ENCODE results near the gene PDE5A. TPM values are rescaled to one million over a fixed set of nuclear protein-coding genes. Genes with fewer than 3 reads are reported as not detected.
"Not testable (repeated sequence)": the region's sequence is repeated elsewhere in the genome, so short reads cannot be mapped to it uniquely, and the experiment has no call there.

Gene PDE5A
- total RNA-seq, 3 donors from 2014 or later: 7.5 to 49.8 (median 21.6) TPM

DNA sequence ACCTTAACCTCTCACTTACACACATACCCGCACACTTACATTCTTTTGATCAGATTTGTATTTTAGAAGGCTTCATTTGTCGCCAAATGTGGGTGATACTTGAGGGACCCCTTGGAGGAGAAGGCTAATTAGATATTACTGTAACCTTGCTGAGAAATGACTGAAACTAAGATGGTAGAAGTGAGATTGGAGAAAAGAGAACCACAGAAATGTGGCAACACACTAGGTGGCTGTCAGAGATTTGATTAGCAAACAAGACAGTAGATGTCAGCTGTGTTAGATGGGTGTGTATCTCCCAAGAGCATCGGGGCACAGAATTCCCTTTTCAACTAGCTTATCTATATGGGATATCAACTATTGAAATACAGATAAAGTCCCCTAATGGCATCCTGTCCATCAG, 157.3 kb downstream of the PDE5A start:
- H3K27ac ChIP-seq: no peak overlapping the region
- intact Hi-C loops (cut with DNase I; ENCODE audit: low total_unique reads): no loop called here
- TF ChIP-seq POLR2AphosphoS5 (IDR thresholded peaks at IDR 0.05) (no peak), POLR2A (IDR thresholded peaks at IDR 0.05) (no peak)
- TF ChIP-seq, protein P1, sequence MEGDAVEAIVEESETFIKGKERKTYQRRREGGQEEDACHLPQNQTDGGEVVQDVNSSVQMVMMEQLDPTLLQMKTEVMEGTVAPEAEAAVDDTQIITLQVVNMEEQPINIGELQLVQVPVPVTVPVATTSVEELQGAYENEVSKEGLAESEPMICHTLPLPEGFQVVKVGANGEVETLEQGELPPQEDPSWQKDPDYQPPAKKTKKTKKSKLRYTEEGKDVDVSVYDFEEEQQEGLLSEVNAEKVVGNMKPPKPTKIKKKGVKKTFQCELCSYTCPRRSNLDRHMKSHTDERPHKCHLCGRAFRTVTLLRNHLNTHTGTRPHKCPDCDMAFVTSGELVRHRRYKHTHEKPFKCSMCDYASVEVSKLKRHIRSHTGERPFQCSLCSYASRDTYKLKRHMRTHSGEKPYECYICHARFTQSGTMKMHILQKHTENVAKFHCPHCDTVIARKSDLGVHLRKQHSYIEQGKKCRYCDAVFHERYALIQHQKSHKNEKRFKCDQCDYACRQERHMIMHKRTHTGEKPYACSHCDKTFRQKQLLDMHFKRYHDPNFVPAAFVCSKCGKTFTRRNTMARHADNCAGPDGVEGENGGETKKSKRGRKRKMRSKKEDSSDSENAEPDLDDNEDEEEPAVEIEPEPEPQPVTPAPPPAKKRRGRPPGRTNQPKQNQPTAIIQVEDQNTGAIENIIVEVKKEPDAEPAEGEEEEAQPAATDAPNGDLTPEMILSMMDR (IDR thresholded peaks at IDR 0.05): no peak
- H3K4me1 ChIP-seq: no peaks in the 10 kb centered on the region
- H3K36me3 ChIP-seq: no peaks in the 10 kb centered on the region
- no peak overlapping the region for H3K4me3 ChIP-seq
- no peak for DNase-seq (ENCODE audit: low spot score in 2 of 2)
- no peaks in the 10 kb centered on the region for H3K27me3 ChIP-seq
- H3K9me3 ChIP-seq: no peaks in the 10 kb centered on the region

DNA sequence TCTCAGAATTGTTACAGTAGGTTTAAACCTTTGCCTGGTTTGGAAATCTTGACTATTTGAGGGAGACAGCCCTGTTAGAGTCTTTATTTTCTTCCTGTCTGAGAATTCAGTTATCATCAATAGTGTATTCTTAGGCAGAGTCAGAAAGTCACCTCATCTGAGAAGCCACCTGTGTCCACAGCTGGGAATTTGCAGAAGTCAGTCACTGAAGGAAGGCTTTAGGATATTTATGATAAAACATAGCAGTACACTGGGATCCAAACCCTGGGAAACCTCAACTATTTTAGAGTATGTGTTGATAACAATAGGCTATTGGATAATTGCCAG, 157.9 kb downstream of the PDE5A start:
- H3K9me3 ChIP-seq; H3K4me1 ChIP-seq; H3K27me3 ChIP-seq; H3K4me3 ChIP-seq; intact Hi-C loops (cut with DNase I; ENCODE audit: low total_unique reads); H3K27ac ChIP-seq; DNase-seq (ENCODE audit: low spot score in 2 of 2); H3K36me3 ChIP-seq: not testable (repeated sequence)

- intact Hi-C loops (cut with DNase I; ENCODE audit: low total_unique reads): not testable (repeated sequence)
These were observed 158.4 kb downstream of the PDE5A start for GRCh38 chr4:119470021-119470736.

DNA sequence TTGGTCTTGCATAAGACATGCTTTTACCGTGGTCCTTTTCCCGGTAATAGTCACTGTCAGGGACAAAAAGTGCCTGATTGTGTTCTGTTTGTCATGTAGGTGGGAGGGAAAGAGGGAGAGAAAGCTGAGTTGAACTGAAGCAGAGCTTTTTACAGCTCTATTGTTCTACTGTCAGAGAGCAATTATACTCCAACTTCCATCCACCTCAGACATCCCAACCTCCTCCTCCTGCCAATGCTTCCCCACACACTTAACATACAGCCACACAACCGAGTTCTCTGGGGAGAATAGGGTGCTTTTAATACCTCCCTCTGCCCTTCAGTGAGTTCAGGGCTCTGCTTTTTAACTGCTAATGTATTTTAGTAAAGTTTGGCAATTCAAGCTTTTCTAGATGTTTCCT, 159.6 kb downstream of the PDE5A start:
- H3K9me3 ChIP-seq; H3K4me3 ChIP-seq; H3K36me3 ChIP-seq; H3K4me1 ChIP-seq; H3K27me3 ChIP-seq; intact Hi-C loops (cut with DNase I; ENCODE audit: low total_unique reads); H3K27ac ChIP-seq; DNase-seq (ENCODE audit: low spot score in 2 of 2): not testable (repeated sequence)

More at GRCh38 chr4:119470021-119470736, 158.4 kb downstream of the PDE5A start:
- H3K4me3 ChIP-seq; DNase-seq (ENCODE audit: low spot score in 2 of 2); H3K36me3 ChIP-seq; H3K27ac ChIP-seq; H3K4me1 ChIP-seq; H3K27me3 ChIP-seq; H3K9me3 ChIP-seq: not testable (repeated sequence)

- H3K9me3 ChIP-seq; H3K4me3 ChIP-seq; H3K27me3 ChIP-seq; H3K4me1 ChIP-seq; DNase-seq (ENCODE audit: low spot score in 2 of 2); H3K36me3 ChIP-seq; intact Hi-C loops (cut with DNase I; ENCODE audit: low total_unique reads); H3K27ac ChIP-seq: not testable (repeated sequence)
These were observed 165.9 kb downstream of the PDE5A start for GRCh38 chr4:119462733-119463132.

DNA sequence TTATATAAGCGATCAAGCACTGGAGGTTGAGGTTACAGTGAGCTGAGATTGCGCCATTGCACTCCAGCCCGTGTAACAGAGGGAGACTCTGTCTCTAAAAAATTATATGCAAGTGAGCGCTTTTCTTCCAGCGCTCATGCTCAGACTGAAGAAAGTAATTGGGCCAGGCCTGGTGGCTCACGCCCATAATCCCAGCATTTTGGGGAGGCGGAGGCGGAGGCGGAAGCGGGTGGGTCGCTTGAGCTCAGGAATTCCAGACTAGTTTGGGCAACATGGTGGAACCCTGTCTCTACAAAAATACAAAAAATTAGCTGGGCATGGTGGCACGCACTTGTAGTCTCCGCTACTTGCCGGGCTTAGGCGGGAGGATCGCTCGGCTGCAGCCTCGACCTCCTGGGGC, 172.9 kb downstream of the PDE5A start:
- intact Hi-C loops (cut with DNase I; ENCODE audit: low total_unique reads); H3K9me3 ChIP-seq; H3K36me3 ChIP-seq; H3K4me1 ChIP-seq; DNase-seq (ENCODE audit: low spot score in 2 of 2); H3K27me3 ChIP-seq: not testable (repeated sequence)
- Histone ChIP-seq H3K4me3 (peak overlapping the region in 2 of 3 donors; percentile 69 to 82), H3K27ac (peak overlapping the region; percentile 88 to 93)

DNA sequence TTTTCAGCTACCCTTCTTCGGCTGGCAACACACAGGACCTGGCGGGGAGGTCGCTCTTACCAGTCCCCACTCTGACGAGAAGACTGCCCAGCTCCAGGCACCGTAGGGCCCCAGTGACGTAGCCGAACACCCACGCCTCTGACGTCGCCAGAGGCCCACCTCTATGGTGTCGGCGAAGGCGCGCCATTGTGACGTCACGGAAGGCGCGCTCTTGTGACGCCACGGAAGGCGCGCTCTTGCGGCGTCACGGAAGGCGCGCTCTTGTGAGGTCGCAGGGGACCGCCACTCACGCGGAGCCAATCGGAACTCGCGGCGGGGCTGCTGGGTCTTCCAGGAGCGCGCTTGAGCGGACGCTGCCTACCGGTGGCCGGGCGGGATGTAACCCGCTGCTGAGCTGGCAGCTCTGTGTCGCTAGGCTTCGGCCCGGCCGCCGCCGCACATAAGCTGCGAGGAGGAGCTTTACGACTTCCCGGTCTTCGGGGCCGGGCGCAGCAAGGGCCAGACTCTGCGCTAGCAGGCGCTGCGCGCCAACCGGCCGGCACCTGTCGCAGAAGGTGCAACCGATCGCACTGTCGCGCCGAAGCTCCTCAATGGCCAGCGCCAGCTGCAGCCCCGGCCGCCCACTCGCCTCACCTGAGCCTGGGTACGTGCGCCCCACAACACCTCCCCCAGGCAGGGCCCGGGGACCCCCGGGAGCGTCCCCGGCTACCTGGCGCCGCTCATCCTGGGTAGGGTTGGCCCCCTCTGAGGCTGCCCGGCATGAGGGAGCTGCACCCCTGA, 173.9 kb downstream of the PDE5A start:
- intact Hi-C loops (cut with DNase I; ENCODE audit: low total_unique reads); H3K4me1 ChIP-seq; H3K36me3 ChIP-seq; H3K9me3 ChIP-seq; H3K27me3 ChIP-seq: not testable (repeated sequence)
- TF ChIP-seq, protein P1 (IDR thresholded peaks at IDR 0.05): peak in 2 of 3 donors; percentile 13 to 30
- TF ChIP-seq POLR2AphosphoS5 (IDR thresholded peaks at IDR 0.05) (peak; percentile 85 to 98 (median 96)), POLR2A (IDR thresholded peaks at IDR 0.05) (peak; percentile 64)
- peak overlapping the region; percentile 88 to 93 for H3K27ac ChIP-seq
- DNase-seq (ENCODE audit: low spot score in 2 of 2): peak; percentile 92 to 96
- peak overlapping the region; percentile 66 to 82 (median 69) for H3K4me3 ChIP-seq

DNA sequence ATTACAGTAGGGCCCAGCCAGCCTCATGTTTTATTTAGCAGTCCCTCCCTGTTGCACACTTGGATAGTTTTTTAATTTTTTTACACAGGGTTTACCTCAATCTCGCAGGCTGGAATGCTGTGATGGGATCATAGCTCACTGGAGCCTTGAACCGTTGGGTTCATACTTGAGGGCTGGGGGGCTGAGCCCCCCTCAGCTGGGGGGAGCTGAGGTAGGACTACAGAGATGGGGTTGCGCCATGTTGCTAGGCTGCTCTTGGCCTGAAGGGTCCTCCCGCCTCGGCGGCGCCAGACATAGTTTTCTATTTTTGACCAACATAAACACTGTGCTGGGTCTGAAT, 174.5 kb downstream of the PDE5A start:
- H3K27me3 ChIP-seq; H3K4me1 ChIP-seq; intact Hi-C loops (cut with DNase I; ENCODE audit: low total_unique reads); DNase-seq (ENCODE audit: low spot score in 2 of 2); H3K36me3 ChIP-seq; H3K9me3 ChIP-seq: not testable (repeated sequence)
- peak overlapping the region; percentile 88 to 93 for H3K27ac ChIP-seq
- H3K4me3 ChIP-seq: peak overlapping the region; percentile 66 to 82 (median 69)

- H3K36me3 ChIP-seq; H3K27me3 ChIP-seq; intact Hi-C loops (cut with DNase I; ENCODE audit: low total_unique reads); H3K4me1 ChIP-seq; H3K4me3 ChIP-seq; H3K9me3 ChIP-seq; H3K27ac ChIP-seq; DNase-seq (ENCODE audit: low spot score in 2 of 2): not testable (repeated sequence)
These were observed 175.3 kb downstream of the PDE5A start for GRCh38 chr4:119453286-119453685.

- H3K9me3 ChIP-seq; intact Hi-C loops (cut with DNase I; ENCODE audit: low total_unique reads); H3K27ac ChIP-seq; H3K36me3 ChIP-seq; H3K27me3 ChIP-seq; H3K4me1 ChIP-seq; DNase-seq (ENCODE audit: low spot score in 2 of 2); H3K4me3 ChIP-seq: not testable (repeated sequence)
These were observed 178.8 kb downstream of the PDE5A start for GRCh38 chr4:119449851-119450250.
